HG03457 (cell line): ENCODE data around the gene FBLN1.

ENCODE experiments used
- ATAC-seq: cut with Tn5 transposase; IDR thresholded peaks from one replicate; pipeline ENCODE4 v1.9.1; 2021; ENCODE audit warnings: moderate number of reproducible peaks; ENCODE audit not compliant: unreplicated experiment

The FBLN1 gene

GRCh38 chr22:45563362-45564040, 60.8 kb downstream of the FBLN1 start:
- ATAC-seq: no peak

- ATAC-seq: no peak
Observed at GRCh38 chr22:45564349-45565030, 61.8 kb downstream of the FBLN1 start.

- ATAC-seq: no peak
Observed at GRCh38 chr22:45565171-45565570, 62.5 kb downstream of the FBLN1 start.

GRCh38 chr22:45565973-45566372, 63.3 kb downstream of the FBLN1 start:
- ATAC-seq: no peak

- ATAC-seq: no peak
Observed at GRCh38 chr22:45568213-45568612, 65.5 kb downstream of the FBLN1 start.

GRCh38 chr22:45571089-45571488, 68.4 kb downstream of the FBLN1 start:
- ATAC-seq: no peak

GRCh38 chr22:45572444-45572843, 69.8 kb downstream of the FBLN1 start:
- ATAC-seq: no peak

- no peak for ATAC-seq
Observed at GRCh38 chr22:45574069-45574703, 71.5 kb downstream of the FBLN1 start.

- ATAC-seq: no peak
Observed at GRCh38 chr22:45575173-45575572, 72.5 kb downstream of the FBLN1 start.

GRCh38 chr22:45575607-45576272, 73.1 kb downstream of the FBLN1 start:
- ATAC-seq: no peak

GRCh38 chr22:45576273-45576625, 73.6 kb downstream of the FBLN1 start:
- ATAC-seq: no peak

- ATAC-seq: no peak
Observed at GRCh38 chr22:45576730-45577464, 74.2 kb downstream of the FBLN1 start.

- ATAC-seq: no peak
Observed at GRCh38 chr22:45577746-45578523, 75.3 kb downstream of the FBLN1 start.

- ATAC-seq: no peak
Observed at GRCh38 chr22:45578524-45579147, 76.0 kb downstream of the FBLN1 start.

- ATAC-seq: no peak
Observed at GRCh38 chr22:45579306-45579705, 76.6 kb downstream of the FBLN1 start.

GRCh38 chr22:45579806-45580725, 77.4 kb downstream of the FBLN1 start:
- ATAC-seq: no peak

- no peak for ATAC-seq
Observed at GRCh38 chr22:45580726-45581381, 78.2 kb downstream of the FBLN1 start.

- no peak for ATAC-seq
Observed at GRCh38 chr22:45581549-45582080, 78.9 kb downstream of the FBLN1 start.
